COLO668 (cell line): ENCODE results near the gene PTPRQ.
A peak's percentile ranks its signal among the peaks of the same experiment; 100 is the strongest.

ENCODE experiments used
- DNase-seq: peaks from one replicate; lab custom pipeline; 2025; ENCODE audit not compliant: unreplicated experiment; lab: John Stamatoyannopoulos, UW

Gene PTPRQ

GRCh38 chr12:80472911-80473500, 29.0 kb downstream of the PTPRQ start:
- peak; percentile 29 for DNase-seq

DNA sequence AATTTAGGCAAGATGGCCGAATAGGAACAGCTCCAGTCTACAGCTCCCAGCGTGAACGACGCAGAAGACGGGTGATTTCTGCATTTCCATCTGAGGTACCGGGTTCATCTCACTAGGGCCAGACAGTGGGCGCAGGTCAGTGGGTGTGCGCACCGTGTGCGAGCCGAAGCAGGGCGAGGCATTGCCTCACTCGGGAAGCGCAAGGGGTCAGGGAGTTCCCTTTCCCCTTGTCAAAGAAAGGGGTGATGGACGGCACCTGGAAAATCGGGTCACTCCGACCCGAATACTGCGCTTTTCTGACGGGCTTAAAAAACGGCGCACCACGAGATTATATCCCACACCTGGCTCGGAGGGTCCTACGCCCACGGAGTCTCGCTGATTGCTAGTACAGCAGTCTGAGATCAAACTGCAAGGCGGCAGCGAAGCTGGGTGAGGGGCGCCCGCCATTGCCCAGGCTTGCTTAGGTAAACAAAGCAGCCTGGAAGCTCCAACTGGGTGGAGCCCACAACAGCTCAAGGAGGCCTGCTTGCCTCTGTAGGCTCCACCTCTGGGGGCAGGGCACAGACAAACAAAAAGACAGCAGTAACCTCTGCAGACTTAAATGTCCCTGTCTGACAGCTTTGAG, 33.6 kb downstream of the PTPRQ start:
- DNase-seq: peak; percentile 21

- DNase-seq: no peak
Observed at GRCh38 chr12:80484746-80485145, 40.7 kb downstream of the PTPRQ start.

DNA sequence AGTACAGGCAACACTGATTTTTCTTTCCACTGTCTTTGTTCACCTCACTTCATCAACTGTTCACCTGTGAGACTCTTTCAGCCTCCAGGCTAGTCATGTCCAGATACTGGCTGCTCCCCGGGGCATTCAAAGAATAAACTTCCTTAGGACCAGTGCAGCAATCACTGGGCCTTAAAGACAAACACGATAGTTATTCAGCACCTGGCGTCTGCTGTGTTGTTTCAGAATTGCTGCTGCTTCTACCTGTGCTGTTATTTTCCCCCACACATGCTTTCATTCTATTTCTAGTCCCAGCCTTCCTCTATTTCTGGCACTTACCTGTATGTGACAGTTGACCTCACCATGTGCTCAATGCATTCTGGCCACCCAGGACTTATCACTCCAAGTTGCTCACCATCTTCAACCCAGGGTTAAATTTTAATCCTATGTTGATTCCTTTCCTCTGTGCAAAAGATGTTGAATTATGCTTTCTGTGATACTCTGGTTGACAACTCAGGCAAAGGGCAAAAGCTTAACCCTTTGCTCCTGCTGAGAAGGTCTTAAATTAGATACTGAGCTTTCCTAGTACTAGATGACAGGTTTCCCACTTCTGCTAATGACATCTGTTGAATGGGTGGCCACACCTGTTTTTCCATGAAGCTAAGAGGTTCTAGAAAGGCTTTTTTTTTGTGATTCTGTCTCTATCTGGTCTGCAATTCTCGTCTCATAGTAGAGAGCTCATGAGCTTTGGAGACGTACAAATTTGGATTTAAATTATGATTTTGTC, 41.4 kb downstream of the PTPRQ start:
- DNase-seq: no peak

DNA sequence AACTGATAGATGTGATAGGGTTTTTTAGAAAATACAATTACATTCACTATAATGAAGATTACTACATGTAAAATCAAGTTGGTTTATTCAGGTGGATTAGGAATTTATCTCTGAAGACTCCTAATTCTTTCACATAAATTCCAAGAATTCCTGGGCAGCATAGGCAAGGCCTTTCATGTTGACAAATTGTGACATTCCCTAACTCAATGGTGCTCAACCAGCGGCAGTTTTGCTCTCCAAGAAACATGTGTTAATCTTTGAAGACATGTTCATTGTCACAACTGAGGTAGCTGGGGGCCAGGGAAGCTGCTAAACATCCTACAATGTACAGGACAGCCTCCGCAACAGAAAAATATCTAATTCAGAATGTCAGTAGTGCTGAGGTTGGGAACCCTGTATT, 46.3 kb downstream of the PTPRQ start:
- DNase-seq: no peak

GRCh38 chr12:80491166-80491565, 47.1 kb downstream of the PTPRQ start:
- DNase-seq: no peak

- DNase-seq: no peak
Observed at GRCh38 chr12:80493466-80493865, 49.4 kb downstream of the PTPRQ start.

DNA sequence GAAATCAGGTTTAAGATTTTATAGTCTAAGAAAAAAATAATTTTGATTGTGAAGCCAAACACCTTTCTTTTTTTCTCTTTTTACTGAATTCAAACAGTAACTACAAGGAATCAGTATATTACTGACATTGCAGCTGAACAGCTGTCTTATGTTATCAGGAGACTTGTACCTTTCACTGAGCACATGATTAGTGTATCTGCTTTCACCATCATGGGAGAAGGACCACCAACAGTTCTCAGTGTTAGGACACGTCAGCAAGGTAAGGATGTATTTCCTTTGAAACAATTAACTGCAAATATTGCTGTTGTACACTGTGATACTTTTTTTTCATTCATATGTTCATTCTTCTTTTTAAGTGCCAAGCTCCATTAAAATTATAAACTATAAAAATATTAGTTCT, 50.8 kb downstream of the PTPRQ start:
- DNase-seq: no peak

DNA sequence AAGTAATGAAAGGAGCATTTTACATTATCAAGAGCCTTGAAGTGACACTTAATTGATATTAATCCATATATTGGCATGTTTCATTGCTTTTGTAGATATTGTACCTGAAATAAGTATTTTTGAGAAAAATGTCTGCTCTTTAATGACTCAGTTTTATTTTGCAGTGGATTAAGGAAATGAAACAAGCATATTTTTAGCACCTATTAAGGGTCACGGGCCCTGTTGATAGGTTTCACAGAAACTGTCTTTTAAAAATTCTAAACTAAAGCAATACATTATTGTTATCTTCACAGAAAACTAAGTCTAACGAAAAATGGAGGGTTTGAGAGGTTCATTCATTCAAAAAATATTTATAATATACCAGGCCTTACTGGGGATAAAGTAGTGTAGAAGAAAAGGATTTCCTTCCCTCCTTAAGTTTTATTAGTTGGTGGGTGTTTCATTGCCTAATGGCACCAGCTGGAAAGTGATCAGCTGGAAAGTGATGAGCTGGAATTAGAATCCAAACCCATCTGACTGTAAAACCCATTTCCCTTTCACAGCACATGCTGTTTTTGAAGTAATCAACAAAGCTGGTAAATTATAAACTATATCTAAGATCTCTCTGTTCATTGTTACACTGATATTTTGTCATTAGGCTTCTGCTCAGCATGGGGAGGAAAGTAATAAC, 54.2 kb downstream of the PTPRQ start:
- no peak for DNase-seq

DNA sequence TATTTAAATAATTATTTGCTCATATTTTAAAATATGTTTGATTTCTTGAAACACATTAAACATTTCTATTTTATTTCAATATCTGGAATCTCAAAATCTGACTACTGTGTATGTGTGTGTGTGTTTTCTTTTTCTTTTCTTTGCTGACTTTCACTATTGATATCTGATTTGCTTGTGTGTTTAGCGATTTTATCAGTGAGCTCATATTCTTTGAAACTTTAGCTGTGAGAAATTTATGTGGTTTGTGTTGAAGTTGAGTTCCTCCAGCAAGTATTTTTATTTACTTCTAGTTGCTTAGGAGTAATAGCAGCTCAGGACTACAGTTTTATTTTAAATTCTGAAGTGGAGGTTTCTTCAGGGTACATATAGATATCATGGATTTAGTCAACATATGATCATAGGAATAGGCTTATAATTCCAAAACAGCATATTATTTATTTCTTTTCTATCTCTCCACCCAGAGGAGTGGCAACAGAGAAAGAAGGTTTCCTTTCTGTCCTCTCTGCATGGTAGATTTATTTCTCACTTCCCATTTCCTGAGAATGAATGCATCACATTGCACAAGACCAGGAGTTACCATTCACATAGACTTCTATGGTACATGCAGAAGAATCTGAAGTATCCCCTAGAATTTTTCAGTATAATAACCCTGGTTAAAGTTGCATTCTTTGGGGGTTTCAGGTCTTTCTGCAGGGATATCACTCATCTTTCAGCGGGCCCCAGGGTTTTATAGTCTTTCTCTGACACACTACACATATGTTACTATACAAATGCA, 60.5 kb downstream of the PTPRQ start:
- DNase-seq: no peak

- no peak for DNase-seq
Observed at GRCh38 chr12:80509781-80510556, 65.9 kb downstream of the PTPRQ start.

DNA sequence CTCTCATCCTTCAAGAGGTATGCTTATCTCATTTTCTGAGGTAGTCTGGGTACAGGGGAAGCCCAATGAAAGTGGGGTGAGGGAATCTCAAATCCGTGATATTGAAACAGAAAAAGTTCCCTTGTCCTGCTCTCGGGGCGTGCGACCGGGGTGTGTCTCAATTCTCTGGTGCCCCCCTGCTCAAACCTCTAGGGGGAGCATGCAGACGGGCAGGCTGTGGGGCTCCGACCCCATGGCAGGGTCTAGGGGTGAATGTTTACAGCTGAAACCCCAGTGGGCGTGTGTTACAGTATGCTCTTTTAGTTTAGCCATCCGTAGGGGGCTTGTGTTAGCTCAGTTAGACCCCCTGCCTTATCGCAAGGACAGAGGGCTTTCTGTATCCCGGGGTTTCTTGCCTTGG, 68.7 kb downstream of the PTPRQ start:
- no peak for DNase-seq

DNA sequence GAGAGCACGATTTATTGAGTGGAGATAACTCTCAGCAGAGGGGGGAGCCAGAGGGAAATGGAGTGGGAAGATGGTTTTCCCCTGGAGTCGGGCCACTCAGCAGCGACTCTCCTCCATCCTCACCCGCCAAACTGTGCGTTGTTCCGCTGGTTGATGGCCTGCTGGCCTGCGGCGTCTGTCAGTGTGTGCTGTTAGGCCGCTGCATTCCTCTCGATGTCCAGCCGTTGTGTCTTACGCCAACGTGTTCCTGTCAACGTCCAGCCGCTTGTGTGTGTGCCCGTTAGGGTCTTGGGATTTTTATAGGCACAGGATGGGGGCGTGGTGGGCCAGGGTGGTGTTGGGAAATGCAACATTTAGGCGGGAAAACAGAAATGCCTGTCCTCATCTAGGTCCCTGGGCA, 69.2 kb downstream of the PTPRQ start:
- no peak for DNase-seq

DNA sequence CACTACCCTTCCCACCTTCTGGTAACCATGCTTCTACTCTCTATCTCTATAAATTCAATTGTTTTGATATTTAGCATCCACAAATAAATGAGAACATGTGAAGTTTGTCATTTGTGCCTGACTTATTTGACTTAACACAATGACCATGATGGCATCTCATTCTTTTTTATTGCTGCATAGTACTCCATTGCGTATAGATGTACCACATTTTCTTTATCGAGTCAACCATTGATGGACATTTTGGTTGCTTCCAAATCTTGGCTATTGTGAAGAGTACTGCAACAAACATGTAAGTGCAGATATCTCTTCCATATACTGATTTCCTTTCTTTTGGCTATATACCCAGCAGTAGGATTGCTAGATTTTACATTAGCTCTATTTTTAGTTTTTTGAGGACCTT, 73.6 kb downstream of the PTPRQ start:
- DNase-seq: no peak

GRCh38 chr12:80531646-80532045, 87.6 kb downstream of the PTPRQ start:
- DNase-seq: no peak

DNA sequence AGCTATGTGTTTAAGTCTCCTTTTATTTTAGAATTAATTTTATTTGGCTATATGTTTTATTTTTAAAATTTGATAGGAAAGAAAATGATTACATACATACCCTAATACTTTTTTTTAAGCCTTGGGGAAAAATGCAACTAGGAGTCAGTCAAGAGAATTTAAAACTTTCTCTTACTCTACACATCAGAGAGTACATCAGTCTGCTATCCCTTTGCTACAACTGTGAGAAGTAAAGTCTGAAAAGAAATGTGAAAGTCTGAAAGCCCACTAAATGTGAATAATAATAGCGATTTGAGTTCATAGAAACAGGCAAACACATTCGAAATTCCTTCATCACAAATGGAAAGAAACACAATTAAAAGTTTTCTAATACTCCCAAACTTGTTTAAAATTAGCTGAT, 95.0 kb downstream of the PTPRQ start:
- no peak for DNase-seq

GRCh38 chr12:80549298-80549697, 105.3 kb downstream of the PTPRQ start:
- DNase-seq: no peak

GRCh38 chr12:80551897-80552296, 107.9 kb downstream of the PTPRQ start:
- no peak for DNase-seq

DNA sequence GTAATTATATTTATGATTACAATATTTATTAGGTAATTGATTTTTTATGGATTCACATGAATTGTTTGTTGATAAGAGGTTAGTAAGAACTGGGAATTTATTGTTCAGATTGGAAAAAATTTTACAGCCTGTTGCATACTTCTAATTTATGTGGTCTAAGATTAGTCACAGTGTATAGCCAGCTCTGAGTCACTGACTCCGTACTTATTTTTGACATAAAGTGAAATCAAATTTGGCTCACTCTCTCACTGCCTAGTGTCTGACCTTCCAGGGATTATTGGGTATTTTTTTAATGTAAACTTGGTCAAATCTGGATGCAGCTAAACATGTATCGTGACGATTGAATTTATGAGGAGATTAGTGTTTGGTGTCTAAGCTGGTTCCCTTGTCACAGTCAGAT, 109.3 kb downstream of the PTPRQ start:
- no peak for DNase-seq

DNA sequence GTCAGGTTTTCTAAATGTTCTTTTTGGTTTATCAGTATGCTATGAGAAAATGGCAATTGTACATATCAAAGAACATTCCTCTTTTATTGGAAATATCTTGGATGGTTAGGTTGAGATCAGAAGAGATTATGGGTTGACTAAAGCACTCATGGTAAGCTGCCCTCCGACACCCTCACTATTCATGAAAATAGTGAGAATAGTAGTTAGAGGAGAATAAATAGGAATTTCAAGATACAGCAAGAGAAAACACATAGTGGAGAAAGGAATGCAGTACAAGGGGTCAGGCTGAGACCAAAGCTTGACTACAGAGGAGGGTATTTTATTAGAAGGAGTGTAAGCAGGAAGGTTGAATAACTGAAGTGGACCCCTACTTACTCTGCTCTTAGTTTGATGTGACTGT, 112.5 kb downstream of the PTPRQ start:
- no peak for DNase-seq
